Effector CD8-positive, alpha-beta T cell (primary cell): ENCODE data around the gene ACOT13.
"Not testable (repeated sequence)": the region's sequence is repeated elsewhere in the genome, so short reads cannot be mapped to it uniquely, and the experiment has no call there.

ENCODE experiments used
- DNase-seq: peaks from one replicate; lab custom pipeline; 2025; lab: John Stamatoyannopoulos, UW

ACOT13 gene

GRCh38 chr6:24731456-24732134 is 64.7 kb downstream of the ACOT13 start:
- DNase-seq, result not testable (repeated sequence)

GRCh38 chr6:24734166-24734565 is 67.3 kb downstream of the ACOT13 start:
- no peak for DNase-seq

DNA sequence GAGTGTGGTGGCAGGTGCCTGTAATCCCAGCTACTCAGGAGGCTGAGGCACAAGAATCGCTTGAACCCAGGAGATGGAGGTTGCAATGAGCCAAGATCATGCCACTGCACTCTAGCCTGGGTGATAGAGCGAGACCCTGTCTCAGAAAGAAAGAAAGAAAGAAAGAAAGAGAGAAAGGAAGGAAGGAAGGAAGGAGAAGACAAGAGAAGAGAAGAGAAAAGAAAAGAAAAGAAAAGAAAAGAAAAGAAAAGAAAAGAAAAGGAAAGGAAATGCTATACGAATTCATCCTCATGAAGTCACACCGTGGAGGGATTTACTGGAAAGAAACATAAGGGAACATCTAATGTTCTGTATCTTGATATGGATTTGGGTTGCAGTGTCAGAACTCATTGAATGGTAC is 67.8 kb downstream of the ACOT13 start:
- DNase-seq, result not testable (repeated sequence)

- DNase-seq, result no peak
These were observed 71.9 kb downstream of the ACOT13 start for GRCh38 chr6:24738741-24739140.

- no peak for DNase-seq
These were observed 74.0 kb downstream of the ACOT13 start for GRCh38 chr6:24740861-24741260.

GRCh38 chr6:24742216-24742738 is 75.4 kb downstream of the ACOT13 start:
- no peak for DNase-seq

- no peak for DNase-seq
These were observed 76.5 kb downstream of the ACOT13 start for GRCh38 chr6:24743265-24743943.

DNA sequence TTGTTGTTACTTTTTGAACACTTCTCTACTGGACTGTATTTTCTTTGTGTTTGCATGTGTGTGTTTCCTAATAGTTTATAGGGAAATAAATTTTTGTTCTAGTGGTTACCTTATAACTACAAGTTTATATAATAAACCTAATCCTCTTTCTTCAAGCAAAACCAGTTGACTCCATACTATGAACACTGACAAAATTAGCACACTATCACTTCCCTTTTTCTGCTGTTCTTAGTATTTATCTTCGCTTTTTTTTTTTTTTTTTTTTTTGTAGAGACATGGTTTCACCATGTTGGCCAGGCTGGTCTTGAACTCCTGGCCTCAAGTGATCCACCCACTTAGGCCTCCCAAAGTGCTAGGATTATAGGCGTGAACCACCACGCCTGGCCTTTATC is 77.1 kb downstream of the ACOT13 start:
- DNase-seq, result no peak

DNA sequence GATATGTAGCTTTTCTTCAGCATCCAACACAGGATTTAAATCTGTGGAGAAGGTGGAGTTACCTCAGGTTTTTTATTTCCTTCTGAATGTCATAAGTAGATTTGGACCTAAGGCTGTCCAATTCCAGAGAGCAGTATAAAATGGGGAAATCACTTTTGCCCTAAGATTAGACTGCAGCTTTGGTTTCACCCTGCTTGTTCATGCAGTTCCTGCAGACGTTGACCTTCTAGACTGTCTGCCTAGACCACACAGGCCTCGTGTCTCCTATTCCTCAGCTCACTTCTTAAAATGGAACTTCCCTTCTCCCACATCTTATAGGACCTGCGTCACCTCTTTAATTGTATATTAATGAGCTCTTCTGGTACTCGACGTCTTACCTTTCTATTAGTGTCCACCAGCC is 78.0 kb downstream of the ACOT13 start:
- DNase-seq, result no peak

DNA sequence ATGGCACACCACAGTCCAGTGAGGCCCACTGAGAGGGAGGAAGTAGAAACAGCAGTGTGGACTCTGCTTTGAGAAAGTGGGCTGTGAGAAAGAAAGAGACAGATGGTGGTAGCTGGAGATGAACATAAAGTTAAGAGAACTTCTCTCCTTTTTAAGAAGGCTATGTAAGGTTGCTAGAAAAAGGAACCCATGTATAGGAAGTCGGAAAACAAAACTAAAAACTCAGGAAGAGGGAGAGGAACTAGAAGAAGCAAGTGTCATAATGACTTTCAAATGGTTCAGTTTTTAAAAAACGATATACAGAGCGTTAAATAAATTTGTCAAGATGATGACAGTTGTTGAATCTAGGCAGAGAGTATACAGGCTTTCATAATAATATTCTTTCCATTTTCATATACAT is 82.4 kb downstream of the ACOT13 start:
- no peak for DNase-seq

DNA sequence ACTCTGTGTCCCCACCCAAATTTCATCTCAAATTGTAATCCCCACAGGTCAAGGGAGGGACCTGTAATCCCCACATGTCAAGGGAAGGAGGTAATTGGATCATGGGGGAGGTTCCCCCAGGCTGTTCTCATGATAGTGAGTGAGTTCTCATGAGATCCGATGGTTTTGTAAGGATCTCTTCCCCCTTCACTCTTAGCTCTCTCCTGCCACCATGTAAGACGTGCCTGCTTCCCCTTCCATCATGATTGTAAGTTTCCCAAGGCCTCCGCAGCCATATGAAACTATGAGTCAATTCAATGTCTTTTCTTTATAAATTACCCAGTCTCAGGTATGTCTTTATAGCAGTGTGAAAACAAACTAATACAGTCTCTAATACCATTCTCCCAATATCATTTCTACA is 84.0 kb downstream of the ACOT13 start:
- DNase-seq, result not testable (repeated sequence)

DNA sequence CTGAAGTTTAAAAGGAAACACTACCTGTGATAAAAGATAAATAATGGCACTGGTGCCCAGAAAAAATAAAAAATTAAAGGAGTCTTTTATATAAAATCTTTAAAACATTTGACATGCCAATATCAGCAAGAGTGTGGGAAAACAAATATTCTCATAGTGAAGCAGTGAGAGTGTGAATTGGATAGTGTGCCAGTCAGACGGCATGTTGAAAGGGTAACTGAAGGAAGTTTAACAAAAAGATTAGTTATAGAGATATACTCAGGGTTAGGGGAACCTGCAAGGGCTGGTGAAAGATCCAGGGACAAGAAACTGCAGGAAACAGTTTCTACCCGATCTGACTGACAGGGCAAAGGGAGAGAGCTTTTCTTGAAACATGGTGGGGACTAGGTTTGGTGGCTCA is 85.6 kb downstream of the ACOT13 start:
- no peak for DNase-seq

DNA sequence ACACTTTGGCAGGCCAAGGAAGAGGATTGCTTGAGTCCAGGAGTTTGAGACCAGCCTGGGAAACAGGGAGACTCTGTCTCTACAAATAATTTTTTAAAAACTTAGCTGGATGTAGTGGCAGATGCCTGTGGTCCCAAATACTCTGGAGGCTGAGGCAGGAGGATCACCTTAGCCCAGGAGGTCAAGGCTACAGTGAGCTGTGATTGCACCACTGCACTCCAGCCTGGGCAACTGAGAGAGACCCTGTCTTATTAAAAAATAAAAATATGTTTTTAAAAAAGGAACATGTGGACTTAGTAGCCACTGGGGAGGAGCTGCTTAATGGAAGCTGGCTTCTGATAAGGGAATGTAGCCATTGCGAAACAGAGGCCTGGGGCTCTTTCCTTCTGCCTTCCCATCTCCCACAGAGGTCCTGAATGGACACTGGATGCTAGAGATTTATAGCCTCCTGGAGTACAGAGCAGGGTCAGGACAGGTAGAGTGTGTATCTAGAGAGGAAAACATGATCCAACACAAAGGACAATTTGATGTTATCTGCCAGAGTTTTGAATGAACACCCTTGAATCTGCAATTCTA is 86.1 kb downstream of the ACOT13 start:
- no peak for DNase-seq

GRCh38 chr6:24753545-24753944 is 86.7 kb downstream of the ACOT13 start:
- DNase-seq, result no peak

DNA sequence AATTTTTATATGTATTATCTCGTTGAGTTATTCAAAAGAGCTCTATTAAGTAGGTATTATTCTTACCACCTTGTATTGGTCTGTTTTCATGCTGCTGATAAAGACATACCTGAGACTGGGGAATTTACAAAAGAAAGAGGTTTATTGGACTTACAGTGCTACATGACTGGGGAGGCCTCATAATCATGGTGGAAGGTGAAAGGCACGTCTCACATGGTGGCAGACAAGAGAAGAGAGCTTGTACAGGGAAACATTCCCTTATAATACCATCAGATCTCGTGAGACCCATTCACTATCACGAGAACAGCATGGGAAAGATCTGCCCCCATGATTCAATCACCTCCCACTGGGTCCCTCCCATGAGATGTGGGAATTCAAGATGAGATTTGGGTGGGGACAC is 87.5 kb downstream of the ACOT13 start:
- DNase-seq, result not testable (repeated sequence)
